NCI-H1930 (cell line): ENCODE data around the gene OR1F1.
"Not testable (repeated sequence)": the region's sequence is repeated elsewhere in the genome, so short reads cannot be mapped to it uniquely, and the experiment has no call there.

Experiments
- DNase-seq, 2 experiments: peaks; one replicate each; lab custom pipeline; 2025; lab: John Stamatoyannopoulos, UW

OR1F1 gene

DNA sequence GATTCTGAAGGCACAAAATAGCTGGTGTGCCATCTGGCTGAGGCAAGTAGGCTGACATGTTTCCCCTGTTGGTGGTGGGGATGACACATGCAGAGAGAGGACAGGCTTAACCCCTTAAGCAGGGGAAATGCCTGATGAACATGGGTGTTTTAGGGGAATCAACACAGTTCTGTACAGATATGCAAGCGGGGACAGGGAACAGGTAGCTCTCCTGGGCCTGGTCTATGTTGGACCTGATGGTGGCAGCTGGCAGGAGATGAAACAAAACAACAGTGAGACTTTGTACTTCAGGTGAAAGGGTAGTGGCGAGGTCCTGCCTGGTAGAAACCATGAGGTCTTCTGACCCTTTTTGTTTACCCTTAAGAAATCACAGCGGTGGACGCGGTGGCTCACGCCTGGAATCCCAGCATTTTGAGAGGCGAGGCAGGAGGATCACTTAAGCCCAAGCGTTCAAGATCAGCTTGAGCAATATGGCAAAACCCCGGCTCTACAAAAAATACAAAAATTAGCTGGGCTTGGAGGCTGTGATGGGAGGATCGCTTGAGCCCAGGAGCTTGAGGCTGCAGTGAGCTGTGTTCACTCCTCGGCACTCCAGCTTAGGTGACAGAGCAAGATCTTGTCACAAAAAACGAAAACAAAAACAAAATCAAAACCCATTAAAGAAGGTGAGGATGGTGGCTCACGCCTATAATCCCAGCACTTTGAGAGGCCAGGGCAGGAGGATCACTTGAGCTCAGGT is 10.5 kb downstream of the OR1F1 start:
- no peak for DNase-seq

DNA sequence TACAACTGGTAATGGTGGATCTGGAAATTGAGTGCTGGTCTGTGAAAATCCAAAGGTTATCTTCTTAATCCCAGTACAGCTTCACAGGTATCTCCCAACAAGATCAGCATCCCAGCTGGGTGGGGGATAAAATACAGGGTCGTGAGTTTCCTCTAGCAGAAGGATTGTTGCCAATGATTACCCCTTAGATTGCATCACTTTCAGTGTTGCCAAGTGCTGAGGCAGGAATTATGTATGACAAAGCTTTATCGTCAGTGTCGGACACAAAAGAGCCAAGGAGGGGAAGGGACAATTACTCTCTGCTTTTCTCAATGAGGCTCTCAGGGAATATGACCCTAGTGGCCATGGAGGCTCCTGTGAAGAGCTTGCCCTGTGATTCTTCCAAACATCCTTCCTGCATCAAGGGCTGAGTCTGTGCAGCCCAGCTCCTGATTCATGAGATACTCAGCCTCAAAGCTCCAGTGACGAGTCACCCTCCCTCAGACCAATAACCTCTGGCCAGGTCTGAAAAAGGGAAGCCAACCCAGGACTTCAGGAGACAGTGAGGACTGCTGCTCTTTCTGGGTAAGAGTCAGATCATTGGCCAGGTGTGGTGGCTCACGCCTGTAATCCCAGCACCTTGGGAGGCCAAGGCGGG is 15.0 kb downstream of the OR1F1 start:
- no peak for DNase-seq

DNA sequence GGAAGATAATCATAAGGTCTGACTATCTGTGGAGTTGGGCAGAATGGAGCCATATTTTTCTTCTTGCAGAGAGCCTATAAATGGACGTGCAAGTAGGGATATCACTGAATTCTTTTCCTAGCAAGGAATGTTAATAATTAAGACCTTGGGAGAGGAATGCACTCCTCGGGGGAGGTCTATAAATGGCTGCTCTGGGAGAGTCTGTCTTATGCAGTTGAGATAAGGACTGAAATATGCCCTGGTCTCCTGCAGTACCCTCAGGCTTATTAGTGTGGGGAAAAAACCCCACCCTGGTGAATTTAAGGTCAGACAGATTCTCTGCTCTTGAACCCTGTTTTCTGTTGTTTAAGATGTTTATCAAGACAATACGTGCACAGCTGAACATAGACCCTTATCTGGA is 17.9 kb downstream of the OR1F1 start:
- not testable (repeated sequence) for DNase-seq

DNA sequence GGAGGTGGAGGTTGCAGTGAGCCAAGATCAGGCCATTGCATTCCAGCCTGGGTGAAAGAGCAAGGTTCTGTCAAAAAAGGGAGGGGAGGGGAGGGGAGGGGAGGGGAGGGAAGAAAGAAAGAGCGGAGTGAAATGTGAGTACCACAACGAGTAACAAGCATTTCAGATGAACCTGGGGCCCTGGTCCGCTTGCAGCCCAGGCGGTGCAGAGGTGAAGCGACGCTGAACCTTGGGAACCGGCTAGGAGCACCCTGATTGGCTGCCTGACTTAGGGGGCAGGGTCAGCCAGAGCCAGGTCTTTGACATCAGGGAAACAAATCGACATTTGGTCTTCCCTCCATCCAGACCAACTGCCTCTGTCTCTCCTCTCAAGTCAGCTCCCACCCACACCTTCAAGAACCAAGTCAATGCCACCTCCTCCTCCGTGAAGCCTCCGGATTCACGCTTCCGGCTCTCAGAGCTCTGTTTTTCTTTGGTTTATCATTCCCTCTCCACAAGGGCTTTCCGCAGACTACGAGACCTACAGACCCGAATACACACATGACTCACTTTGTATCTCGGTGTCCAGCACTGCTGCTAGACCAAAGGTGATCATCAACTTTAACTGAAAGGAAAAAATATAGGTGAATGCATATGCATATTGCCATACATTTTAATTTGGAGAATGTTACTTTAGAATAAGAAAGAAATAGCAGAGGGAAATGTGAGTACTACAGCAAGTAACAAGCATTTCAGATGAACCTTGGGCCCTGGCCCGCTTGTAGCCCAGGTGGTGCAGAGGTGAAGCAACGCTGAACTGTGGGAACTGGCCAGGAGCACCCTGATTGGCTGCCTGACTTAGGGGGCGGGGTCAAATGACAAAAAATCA is 19.3 kb downstream of the OR1F1 start:
- no peak for DNase-seq

DNA sequence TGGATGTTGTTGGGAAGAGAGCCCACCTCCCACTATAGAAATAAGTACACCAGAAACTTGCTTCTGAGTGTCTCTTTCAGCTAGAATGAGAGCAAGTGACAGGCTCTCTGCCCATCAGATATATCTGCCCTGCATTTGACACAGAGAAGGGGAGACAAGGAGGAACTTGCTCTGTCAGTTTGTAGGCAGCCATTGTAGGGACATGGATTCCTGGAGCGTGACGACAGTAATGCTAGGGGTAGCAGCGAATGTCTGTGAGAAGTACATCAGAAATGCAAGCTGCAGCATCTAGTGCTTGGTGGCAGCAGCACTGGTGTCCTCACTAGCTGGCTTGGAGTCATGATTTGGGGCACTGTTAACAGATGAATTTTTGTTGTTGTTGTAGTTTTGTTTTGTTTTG is 24.0 kb downstream of the OR1F1 start:
- DNase-seq = no peak

DNA sequence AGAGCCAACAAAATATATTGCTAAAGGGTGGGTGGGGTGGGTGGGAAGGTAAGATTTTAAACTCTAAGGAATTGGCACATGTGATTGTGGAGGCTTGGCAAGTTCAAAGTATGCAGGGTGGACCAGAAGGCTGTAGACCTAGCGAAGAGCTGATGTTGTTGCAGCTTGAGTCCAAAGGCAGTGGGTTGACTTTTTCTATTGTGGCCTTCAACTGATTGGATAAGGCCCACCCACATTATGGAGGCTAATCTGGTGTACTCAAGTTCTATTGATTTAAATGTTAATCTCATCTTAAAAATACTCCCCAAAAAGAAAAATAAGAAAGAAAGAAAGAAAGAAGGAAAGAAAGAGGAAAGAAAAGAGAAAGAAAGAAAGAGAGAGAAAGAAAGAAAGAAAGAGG is 24.6 kb downstream of the OR1F1 start:
- no peak for DNase-seq

DNA sequence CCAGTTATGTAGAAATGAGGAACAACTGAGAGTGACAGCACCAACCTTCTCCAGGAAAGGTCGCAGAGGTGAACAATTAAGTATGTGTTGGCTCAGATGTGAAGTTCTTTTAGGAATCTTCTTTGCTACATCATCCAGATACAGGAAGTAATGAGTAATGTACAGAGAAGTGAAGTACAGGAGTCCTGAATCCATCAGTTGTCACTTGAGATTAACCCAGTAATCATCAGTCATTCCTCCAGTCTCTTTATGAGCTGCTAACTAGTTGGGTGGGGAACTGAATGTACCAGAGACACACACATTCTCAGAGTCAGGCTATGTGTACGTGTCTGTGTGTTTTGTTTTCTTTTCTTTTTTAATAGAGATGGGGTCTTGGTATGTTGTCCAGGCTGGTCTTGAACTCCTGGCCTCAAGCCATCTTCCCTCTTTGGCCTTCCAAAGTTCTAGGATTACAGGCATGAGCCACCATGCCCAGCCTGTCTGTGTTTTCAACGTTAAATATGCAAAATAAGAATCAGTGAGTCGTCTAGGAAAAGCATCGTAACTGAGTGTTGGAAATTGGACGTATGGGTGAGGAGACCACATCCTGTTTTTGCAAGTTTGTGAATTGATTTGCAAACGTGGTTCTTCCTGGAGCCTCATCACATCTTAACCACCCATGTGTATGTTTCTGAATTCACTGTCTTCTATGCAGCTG is 27.0 kb downstream of the OR1F1 start:
- DNase-seq = no peak

DNA sequence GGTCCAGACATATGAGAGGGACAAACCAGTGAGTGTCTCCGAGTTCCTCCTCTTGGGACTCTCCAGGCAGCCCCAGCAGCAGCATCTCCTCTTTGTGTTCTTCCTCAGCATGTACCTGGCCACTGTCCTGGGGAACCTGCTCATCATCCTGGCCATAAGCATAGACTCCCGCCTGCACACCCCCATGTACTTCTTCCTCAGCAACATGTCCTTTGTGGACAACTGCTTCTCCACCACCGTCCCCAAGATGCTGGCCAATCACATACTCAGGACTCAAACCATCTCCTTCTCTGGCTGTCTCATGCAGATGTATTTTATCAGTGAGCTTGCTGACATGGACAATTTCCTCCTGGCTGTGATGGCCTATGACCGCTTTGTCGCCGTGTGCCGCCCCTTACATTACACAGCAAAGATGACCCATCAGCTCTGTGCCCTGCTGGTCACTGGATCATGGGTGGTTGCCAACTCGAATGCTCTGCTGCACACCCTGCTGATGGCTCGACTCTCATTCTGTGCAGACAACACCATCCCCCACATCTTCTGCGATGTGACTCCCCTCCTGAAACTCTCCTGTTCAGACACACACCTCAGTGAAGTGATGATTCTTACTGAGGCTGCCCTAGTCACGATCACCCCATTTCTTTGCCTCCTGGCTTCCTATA is 27.7 kb downstream of the OR1F1 start:
- DNase-seq = no peak

DNA sequence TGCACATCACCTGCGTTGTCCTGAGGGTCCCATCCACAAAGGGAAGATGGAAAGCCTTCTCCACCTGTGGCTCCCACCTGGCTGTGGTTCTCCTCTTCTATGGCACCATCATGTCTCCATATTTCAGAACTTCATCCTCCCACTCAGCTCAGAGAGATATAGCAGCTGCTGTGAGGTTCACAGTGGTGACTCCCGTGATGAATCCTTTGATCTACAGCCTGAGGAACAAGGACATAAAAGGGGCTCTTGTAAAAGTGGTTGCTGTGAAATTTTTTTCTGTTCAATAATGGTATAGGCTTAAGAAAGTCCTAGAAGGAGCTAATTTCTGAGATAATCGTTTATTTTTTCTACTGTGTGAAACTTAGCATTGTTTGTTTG is 28.2 kb downstream of the OR1F1 start:
- no peak for DNase-seq

DNA sequence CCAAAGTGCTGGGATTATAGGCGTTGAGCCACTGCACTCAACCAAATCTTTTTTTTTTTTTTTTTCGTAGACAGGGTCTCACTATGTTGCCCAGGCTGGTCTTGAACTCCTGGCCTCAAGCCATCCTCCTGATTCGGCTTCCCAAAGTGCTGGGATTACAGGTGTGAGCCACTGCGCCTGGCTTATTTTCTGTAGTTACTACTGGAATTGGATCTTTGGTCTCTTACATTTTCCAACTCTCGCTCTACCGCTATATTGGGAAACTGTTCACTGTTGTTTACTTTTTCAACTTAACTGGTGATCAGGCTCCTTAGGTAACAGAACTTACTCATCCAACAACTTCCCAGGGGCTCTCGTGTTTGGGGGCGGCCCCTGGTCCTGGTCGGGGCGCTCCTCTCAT is 32.8 kb downstream of the OR1F1 start:
- no peak for DNase-seq

DNA sequence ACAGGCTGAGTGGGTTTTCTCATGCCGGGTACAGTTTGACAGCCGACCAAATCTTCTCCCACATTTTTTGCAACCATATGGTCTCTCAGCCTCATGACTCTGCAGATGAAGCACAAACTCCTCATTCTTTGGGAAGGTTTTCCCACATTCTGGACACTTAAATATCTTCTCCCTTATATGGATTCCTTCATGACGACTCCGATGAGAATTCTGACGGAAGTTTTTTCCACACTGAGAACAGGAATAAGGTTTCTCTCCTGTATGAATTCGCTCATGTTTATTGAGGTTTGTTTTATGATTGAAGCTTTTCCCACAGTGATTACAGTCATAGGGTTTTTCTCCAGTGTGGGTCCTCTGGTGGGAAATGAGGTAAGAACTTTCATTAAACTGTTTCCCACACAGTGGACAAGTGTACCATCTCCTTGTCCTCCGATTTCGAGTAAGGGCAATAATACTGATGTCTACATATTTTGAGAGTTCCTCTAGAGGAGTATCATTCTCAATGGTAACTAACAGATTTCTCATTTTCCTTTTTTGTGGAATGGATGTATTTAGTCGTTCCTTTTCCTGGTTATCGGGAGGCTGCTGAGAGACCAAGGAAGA is 36.0 kb downstream of the OR1F1 start:
- DNase-seq = no peak

DNA sequence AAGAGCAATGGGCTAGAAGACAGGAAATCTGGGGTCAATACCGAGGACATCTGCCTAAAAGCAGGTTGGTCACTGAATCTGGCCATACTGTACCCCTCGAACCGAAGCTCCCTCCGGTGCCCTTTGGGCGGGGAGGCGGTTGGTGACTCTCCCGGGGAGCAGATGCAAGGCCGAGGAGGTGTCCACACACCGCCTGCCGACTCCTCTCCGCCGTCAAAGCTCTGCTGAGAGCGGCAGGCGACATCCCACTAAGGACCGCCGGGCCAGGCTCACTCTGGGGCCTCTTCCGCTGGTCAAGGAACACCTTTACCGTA is 46.5 kb downstream of the OR1F1 start:
- DNase-seq = no peak

DNA sequence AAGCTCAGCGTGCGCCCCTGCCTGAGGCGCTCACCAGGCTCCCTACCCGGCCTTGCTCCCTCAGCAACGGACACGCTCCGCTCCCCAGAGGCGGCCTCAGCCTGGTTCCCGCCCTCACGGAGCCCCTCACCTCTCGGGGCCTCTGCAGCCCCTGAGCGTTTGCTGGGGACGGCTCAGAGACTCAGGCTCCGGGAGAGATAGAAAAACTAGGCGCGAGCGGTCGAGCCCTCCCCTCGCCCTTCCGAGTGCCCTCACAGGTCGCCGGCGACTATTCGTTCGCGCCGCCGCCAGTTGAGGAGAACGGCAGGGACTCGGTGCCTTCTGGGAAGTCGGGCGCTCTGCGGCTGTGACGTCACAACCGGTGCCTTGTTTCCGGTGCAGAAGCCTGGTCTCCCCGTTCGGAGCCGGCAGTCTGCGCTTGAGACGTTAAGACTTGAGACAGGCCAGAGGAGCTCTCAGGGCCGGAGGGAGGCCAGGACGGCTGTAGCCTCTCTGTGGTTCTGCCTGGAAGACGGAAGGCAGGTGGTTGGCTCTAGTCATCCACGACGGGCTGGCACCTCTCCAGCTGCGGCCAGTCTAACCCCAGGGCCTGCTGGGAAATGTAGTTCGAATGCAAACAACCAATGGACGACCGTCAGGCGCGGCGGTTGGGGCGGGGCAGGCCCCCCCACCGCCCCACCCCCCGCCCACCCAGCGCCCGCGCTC is 47.0 kb downstream of the OR1F1 start, which contains the start of gene ZNF200:
ZNF200 (minus strand) TSS at position 302 of the 705 bp plus-strand sequence. CDS start 1,403 bp downstream, outside the sequence.
- peak; percentile 94 to 97 for DNase-seq

DNA sequence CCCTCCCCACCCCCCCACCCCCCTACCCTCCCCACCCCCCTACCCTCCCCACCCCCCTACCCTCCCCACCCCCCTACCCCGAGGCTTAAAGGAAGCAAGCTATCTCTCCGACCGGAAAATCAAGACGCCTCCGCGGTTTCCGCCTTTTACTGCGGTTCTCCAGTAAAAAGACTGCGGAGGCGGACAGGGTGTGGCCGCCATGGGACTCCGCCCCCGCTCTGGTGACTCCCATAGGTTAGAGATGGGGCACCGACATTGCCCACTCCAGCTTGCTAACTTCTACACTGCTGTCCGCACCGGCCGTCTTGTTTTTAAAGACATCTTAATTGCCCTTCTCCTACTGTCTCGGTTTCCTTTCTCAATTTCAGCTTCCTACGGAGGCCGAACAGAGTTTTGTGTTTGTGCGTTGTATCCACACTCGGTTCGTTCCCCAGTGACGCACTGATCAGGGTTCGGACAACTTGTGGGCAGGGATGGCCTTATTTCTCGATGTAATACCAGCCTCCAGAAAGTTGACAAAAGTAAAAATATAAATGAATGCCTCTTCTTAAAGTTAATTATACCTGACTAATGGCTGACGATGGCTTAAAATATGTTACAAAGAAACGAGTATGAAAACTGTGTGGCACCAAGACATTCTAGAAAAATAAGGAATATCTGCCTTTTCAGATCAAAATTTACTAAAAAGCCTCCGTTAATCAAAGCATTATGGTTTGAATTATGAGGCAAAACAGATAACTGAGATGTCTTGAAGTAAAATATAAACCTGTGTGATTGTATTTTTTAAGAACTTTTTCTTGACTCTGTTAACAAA is 48.1 kb downstream of the OR1F1 start:
- peak; percentile 41 to 76 for DNase-seq

DNA sequence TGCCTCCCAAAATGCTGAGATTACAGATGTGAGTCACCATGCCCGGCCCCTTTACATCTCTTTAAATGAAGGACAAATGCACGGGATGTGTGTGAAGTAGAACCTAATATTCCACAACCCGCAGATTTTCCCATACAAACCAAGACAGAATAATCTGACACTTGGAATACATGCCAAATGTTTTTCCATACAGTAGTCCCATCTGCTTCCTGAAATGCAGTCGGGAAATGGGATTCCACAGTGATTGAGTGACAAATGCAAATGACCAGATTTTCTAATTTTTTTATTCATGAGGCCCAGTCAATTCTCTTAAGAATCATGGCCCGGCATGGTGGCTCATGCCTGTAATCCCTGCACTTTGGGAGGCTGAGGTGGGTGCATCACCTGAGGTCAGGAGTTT is 53.8 kb downstream of the OR1F1 start:
- DNase-seq = no peak

DNA sequence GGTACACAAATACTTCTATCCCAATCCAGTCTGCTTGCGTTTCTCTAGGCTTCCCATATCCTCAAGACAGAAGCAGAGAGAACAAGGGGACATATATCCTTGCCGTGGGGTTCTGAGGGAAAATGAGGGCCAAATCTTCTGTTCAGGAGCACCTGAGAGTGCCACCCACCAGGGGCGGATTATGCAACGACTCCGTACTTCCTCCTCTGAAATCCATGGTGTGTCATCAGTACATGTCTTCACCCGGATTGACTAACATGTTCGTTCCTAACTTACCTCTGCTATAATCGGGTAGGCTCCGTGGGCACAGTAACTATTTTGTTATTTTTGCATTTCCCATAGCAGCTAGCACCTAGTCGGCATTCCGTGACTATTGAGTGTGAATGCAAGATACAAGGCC is 54.7 kb downstream of the OR1F1 start:
- DNase-seq = no peak

DNA sequence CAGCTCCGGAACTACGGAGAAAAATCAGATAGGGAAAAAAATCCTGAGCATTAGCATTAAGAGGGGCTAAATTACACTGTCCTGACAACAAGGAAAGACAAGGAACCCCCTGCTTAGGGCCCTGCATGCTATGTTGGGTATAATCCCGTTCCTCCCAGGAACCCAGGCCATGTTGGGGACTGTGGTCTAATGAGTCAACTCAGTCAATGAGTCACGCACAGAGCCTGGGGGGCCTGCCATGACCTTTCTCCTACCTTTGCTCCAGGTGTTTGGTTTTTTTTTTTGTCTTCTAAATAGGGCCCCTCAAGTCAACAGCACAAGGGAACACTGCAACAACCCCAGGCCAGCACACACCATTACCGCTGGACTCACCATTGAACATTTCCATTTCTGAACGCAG is 55.9 kb downstream of the OR1F1 start:
- no peak for DNase-seq

DNA sequence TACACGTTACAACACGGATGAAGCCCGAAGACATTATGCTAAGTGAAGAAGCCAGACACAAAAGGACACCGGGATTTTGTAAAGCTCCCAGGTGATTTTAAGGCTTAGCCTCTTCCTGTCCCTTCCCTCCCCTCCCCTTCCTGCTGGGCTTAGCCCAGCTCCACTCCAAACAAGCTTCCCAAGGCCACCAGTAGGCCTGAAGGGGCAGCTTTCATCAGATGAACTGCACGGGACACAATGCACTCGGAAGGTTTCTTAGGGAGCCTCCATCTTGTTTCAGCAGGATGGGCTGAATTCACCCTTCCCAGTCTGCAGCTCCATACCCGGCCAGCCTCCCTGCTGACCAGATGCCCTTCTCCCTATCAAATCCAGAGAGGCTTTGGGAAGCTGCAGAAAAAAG is 58.0 kb downstream of the OR1F1 start:
- DNase-seq = no peak

DNA sequence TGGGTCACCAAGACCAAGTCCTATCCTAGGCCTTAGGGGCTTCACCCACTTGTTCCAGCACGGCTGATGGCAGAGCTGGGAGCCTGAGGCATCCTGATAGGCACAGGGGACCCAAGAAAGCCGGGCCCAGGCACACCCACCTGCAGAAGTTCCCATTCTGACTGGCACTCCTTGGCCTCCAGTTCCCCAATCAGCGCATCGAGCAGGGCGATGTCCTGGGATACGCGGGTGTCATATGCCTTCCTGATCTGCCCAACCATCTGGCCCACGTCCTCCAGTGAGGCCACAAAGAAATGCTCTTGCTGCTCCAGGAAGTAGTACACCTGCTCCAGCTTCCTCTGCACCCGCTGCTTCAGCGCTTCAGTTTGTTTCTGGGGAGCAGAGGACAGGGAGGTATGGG is 58.9 kb downstream of the OR1F1 start:
- no peak for DNase-seq

DNA sequence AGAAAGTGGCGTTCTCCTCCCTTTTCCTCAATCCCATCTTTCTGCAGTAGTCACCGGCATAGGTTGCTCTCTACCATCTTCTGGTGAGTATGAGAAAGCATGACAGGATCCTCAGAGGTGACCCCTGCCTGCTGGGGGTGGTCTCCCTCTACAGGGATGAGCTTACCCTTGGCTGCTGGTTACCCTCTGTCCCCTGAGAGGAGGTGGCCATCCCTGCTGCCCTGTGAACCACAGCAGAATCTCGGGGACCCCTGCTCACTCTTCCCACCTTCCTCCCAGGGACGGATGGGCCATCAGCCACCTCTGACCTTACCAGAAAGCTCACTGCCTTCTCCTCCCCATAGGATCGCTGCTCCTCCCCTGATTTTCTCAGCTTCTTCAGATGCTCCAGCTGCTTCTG is 60.6 kb downstream of the OR1F1 start:
- DNase-seq = no peak
